Endothelial cell of umbilical vein (primary cell): Measurements from ENCODE around the gene LHFPL2. TPM values are rescaled to one million over a fixed set of nuclear protein-coding genes. Genes with fewer than 3 reads are reported as not detected.

Experiments used
- BruUV-seq: library from RNA; stranded (reverse); fragments of 400-500 nt; replicated peaks from 2 replicates; lab custom pipeline; 2021; lab: Mats Ljungman, UMichigan
- CTCF ChIA-PET: fragments of 300-600, 350-600 bp; sonication (Branson Sonifier 250); formaldehyde crosslinking; loops from one replicate; lab custom pipeline; 2021; ENCODE audit warnings: antibody characterized with exemption, inconsistent platforms; lab: Charles Lee
- POLR2A ChIA-PET: fragments of 300-600, 350-600 bp; sonication (Branson Sonifier 250); formaldehyde crosslinking; loops from one replicate; lab custom pipeline; 2021; ENCODE audit warnings: antibody characterized with exemption, inconsistent platforms; lab: Charles Lee
- DNase-seq: peaks from one replicate; pipeline ENCODE4 v3.0.0-alpha.2; 2011; ENCODE audit warnings: low read depth, low spot score
- FAIRE-seq: peaks from 2 replicates; lab custom pipeline; 2011; peaks lifted over from hg19 to GRCh38; lab: Jason Lieb, UNC
- H2AFZ ChIP-seq: 2 replicates; pipeline ENCODE4 v1.6.0; 2012; ENCODE audit warnings: low read depth, low read length, control low read depth, inconsistent platforms
- H3K27ac ChIP-seq: 2 replicates; pipeline ENCODE4 v1.5.1; 2011; ENCODE audit warnings: low read depth, mild to moderate bottlenecking, control low read depth, low read length, moderate library complexity; ENCODE audit not compliant: insufficient read depth
- H3K27me3 ChIP-seq, 2 experiments: 2 replicates each; pipeline versions ENCODE4 v1.6.0 to v1.6.1; 2011; ENCODE audit warnings: low read length in 2 of 2, mixed read lengths in 1 of 2; ENCODE audit not compliant: control insufficient read depth in 2 of 2, insufficient read depth in 2 of 2
- H3K36me3 ChIP-seq, 2 experiments: 2 replicates in 1 of 2; 3 replicates in 1 of 2; pipeline ENCODE4 v1.5.1; 2011; ENCODE audit warnings: low read length in 2 of 2, mild to moderate bottlenecking in 1 of 2, moderate library complexity in 1 of 2; ENCODE audit not compliant: control insufficient read depth in 2 of 2, insufficient read depth in 2 of 2; ENCODE audit errors: extremely low read depth in 1 of 2
- H3K4me1 ChIP-seq: 3 replicates; pipeline ENCODE4 v1.5.1; 2011; ENCODE audit warnings: mild to moderate bottlenecking, low read length; ENCODE audit not compliant: control insufficient read depth, insufficient read depth; ENCODE audit errors: extremely low read depth
- H3K4me2 ChIP-seq: 2 replicates; pipeline ENCODE4 v1.6.1; 2011; ENCODE audit warnings: low read length, control low read depth, mixed read lengths; ENCODE audit not compliant: insufficient read depth
- H3K4me3 ChIP-seq, 3 experiments: fragments of 200-600 bp in 1 of 3; sonication (generic), shearing (Covaris generic) in 1 of 3; replicated peaks in 1 of 3; 2 replicates each; pipeline ENCODE4 v1.5.1; 2011 to 2016; ENCODE audit warnings: control low read depth in 3 of 3, low read length in 3 of 3, mild to moderate bottlenecking in 2 of 3, inconsistent platforms in 1 of 3, low read depth in 1 of 3, moderate library complexity in 1 of 3; ENCODE audit not compliant: insufficient read depth in 1 of 3
- H3K79me2 ChIP-seq: 2 replicates; pipeline ENCODE4 v1.6.0; 2012; ENCODE audit warnings: low read length, inconsistent platforms; ENCODE audit not compliant: control insufficient read depth, insufficient read depth
- H3K9ac ChIP-seq: replicated peaks from 2 replicates; pipeline ENCODE3; 2011; ENCODE audit warnings: low read length, control low read depth; ENCODE audit not compliant: insufficient read depth; ENCODE audit errors: extremely low read depth
- H3K9me1 ChIP-seq: replicated peaks from 3 replicates; pipeline ENCODE4 v1.6.0; 2011; ENCODE audit warnings: mild to moderate bottlenecking, low read length; ENCODE audit not compliant: control insufficient read depth, insufficient read depth; ENCODE audit errors: extremely low read depth
- H3K9me3 ChIP-seq: replicated peaks from 2 replicates; pipeline ENCODE4 v1.5.1; 2012; ENCODE audit warnings: low read length, inconsistent platforms; ENCODE audit not compliant: control insufficient read depth, insufficient read depth
- H4K20me1 ChIP-seq: replicated peaks from 2 replicates; pipeline ENCODE3; 2011; ENCODE audit warnings: mild to moderate bottlenecking, low read length; ENCODE audit not compliant: control insufficient read depth, insufficient read depth; ENCODE audit errors: extremely low read depth
- EZH2 ChIP-seq: IDR thresholded peaks from 2 replicates; pipeline ENCODE4 v1.6.1; 2012; ENCODE audit warnings: borderline replicate concordance, low read depth, mild to moderate bottlenecking, moderate library complexity, low read length, inconsistent platforms; ENCODE audit not compliant: severe bottlenecking
- FOS ChIP-seq: IDR thresholded peaks from 2 replicates; pipeline ENCODE4 v1.6.1; 2011; ENCODE audit warnings: mild to moderate bottlenecking, low read length, moderate library complexity, borderline replicate concordance; ENCODE audit not compliant: insufficient read depth
- GATA2 ChIP-seq: IDR thresholded peaks from 2 replicates; pipeline ENCODE4 v1.7.0; 2011; ENCODE audit warnings: low read depth, mild to moderate bottlenecking, moderate library complexity, mixed read lengths, low read length; ENCODE audit not compliant: insufficient read length, insufficient read depth
- JUN ChIP-seq: IDR thresholded peaks from 2 replicates; pipeline ENCODE4 v1.6.1; 2011; ENCODE audit warnings: borderline replicate concordance, low read depth; ENCODE audit not compliant: insufficient read length, insufficient read depth
- MAX ChIP-seq: IDR thresholded peaks from 2 replicates; pipeline ENCODE4 v1.6.1; 2011; ENCODE audit not compliant: insufficient read depth, insufficient read length
- MYC ChIP-seq: IDR thresholded peaks from one replicate; pipeline ENCODE4 v1.6.1; 2011; ENCODE audit warnings: mild to moderate bottlenecking, low read depth, low read length
- POLR2A ChIP-seq: IDR thresholded peaks from 2 replicates; pipeline ENCODE4 v1.6.1; 2012; ENCODE audit warnings: low read depth, mild to moderate bottlenecking, control low read depth, low read length
- POLR2AphosphoS5 ChIP-seq: IDR thresholded peaks from 2 replicates; pipeline ENCODE4 v1.6.1; 2012; ENCODE audit warnings: low read depth, mild to moderate bottlenecking, control low read depth, low read length, moderate library complexity; ENCODE audit not compliant: insufficient read depth
- dilution Hi-C: fragments of 300-500 bp; cut with MboI; formaldehyde crosslinking; loops from one replicate; pipeline ENCODE4 v1.15.0; 2019; ENCODE audit warnings: low sequenced_read_pairs; ENCODE audit not compliant: extremely low pct_ligation_motif_present
- intact Hi-C: fragments of 100-400 bp; cut with micrococcal nuclease; formaldehyde crosslinking; loops from one replicate; pipeline ENCODE4 v1.10.0; 2022
- polyA plus RNA-seq, 4 experiments: library from polyadenylated mRNA; depleted of rRNA in 3 of 4; stranded (reverse) in 3 of 4; unstranded in 1 of 4; fragments of >200 nt; gene quantifications; 2 replicates each; pipeline versions ENCODE4 v1.2.1 to v1.2.3, GENCODE V29; 2011 to 2012; ENCODE audit warnings: missing spikeins in 1 of 4
- total RNA-seq: library from RNA; stranded (reverse); gene quantifications from 2 replicates; pipeline ENCODE4 v1.2.3, GENCODE V29; 2021
- TF ChIP-seq, protein P1 (sequence below), 2 donors: IDR thresholded peaks; 1 replicate in 1 of 2; 2 replicates in 1 of 2; pipeline ENCODE4 v1.5.1; 2011; ENCODE audit warnings: low read length in 2 of 2, mild to moderate bottlenecking in 2 of 2, moderate library complexity in 2 of 2, control low read depth in 1 of 2, inconsistent platforms in 1 of 2, low read depth in 1 of 2; ENCODE audit not compliant: insufficient read depth in 1 of 2; ENCODE audit errors: extremely low read depth in 1 of 2

LHFPL2 gene
- total and polyA plus RNA-seq, 2 donors (not counting 3 experiments of a cell fraction or from before 2014, with no cell fraction given) = 9.6 to 36.3 TPM

- POLR2A ChIA-PET = no interaction called here
- intact Hi-C loops = no loop called here
- TF ChIP-seq MYC (no peak), GATA2 (no peak), POLR2AphosphoS5 (no peak), POLR2A (no peak), FOS (no peak), EZH2 (no peak), JUN (no peak), MAX (no peak)
- TF ChIP-seq, protein P1, sequence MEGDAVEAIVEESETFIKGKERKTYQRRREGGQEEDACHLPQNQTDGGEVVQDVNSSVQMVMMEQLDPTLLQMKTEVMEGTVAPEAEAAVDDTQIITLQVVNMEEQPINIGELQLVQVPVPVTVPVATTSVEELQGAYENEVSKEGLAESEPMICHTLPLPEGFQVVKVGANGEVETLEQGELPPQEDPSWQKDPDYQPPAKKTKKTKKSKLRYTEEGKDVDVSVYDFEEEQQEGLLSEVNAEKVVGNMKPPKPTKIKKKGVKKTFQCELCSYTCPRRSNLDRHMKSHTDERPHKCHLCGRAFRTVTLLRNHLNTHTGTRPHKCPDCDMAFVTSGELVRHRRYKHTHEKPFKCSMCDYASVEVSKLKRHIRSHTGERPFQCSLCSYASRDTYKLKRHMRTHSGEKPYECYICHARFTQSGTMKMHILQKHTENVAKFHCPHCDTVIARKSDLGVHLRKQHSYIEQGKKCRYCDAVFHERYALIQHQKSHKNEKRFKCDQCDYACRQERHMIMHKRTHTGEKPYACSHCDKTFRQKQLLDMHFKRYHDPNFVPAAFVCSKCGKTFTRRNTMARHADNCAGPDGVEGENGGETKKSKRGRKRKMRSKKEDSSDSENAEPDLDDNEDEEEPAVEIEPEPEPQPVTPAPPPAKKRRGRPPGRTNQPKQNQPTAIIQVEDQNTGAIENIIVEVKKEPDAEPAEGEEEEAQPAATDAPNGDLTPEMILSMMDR (IDR thresholded peaks at IDR 0.05; ENCODE audit: extremely low read depth in 1 of 2, insufficient read depth in 1 of 2, low read depth in 1 of 2, low read length in 2 of 2) = no peak
- Histone ChIP-seq H3K9me3 (no peaks in the 10 kb centered on the region), H3K36me3 (peaks cover 0 to 5% of the 10 kb centered on the region in 2 experiments), H2AFZ (no peak overlapping the region), H3K27me3 (no peaks in the 10 kb centered on the region), H3K27ac (no peak overlapping the region), H3K9ac (no peak overlapping the region), H3K4me1 (no peaks in the 10 kb centered on the region), H3K79me2 (no peaks in the 10 kb centered on the region), H3K4me3 (no peak overlapping the region), H3K4me2 (no peak overlapping the region), H3K9me1 (no peaks in the 10 kb centered on the region), H4K20me1 (no peaks in the 10 kb centered on the region)
- BruUV-seq = no TSS peak
- dilution Hi-C loops = no loop called here
- DNase-seq (no peak), FAIRE-seq (no peak)
- CTCF ChIA-PET = interaction anchor here (1.5 kb wide), 1 partner anchor 13 kb away, joined by 3 read pairs; no protein-coding TSS in a partner anchor
Measured at GRCh38 chr5:78547183-78547582, 101.4 kb downstream of the LHFPL2 start.
